Measurements from ENCODE around the gene CCR6.

The CCR6 gene

GRCh38 chr6:167091805-167092107 is 31.1 kb upstream of the CCR6 start:
- Histone ChIP-seq H3K4me3 (replicated peaks; ENCODE audit: insufficient read depth, low read length) (no peak overlapping the region), H3K27me3 (ENCODE audit: insufficient read depth, poor library complexity, severe bottlenecking) (no peaks in the 10 kb centered on the region), H3K27ac (replicated peaks) (peak overlapping the region; percentile 82)
- TF ChIP-seq POLR2AphosphoS5 (IDR thresholded peaks at IDR 0.05; ENCODE audit: low read depth) (no peak), SPI1 (IDR thresholded peaks at IDR 0.05; ENCODE audit: borderline replicate concordance, low read depth) (no peak), GABPA (IDR thresholded peaks at IDR 0.05; ENCODE audit: low read depth) (no peak)
- TF ChIP-seq, protein P1, sequence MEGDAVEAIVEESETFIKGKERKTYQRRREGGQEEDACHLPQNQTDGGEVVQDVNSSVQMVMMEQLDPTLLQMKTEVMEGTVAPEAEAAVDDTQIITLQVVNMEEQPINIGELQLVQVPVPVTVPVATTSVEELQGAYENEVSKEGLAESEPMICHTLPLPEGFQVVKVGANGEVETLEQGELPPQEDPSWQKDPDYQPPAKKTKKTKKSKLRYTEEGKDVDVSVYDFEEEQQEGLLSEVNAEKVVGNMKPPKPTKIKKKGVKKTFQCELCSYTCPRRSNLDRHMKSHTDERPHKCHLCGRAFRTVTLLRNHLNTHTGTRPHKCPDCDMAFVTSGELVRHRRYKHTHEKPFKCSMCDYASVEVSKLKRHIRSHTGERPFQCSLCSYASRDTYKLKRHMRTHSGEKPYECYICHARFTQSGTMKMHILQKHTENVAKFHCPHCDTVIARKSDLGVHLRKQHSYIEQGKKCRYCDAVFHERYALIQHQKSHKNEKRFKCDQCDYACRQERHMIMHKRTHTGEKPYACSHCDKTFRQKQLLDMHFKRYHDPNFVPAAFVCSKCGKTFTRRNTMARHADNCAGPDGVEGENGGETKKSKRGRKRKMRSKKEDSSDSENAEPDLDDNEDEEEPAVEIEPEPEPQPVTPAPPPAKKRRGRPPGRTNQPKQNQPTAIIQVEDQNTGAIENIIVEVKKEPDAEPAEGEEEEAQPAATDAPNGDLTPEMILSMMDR (IDR thresholded peaks at IDR 0.05; ENCODE audit: insufficient read depth, low read length): no peak
- TF ChIP-seq, protein P2, sequence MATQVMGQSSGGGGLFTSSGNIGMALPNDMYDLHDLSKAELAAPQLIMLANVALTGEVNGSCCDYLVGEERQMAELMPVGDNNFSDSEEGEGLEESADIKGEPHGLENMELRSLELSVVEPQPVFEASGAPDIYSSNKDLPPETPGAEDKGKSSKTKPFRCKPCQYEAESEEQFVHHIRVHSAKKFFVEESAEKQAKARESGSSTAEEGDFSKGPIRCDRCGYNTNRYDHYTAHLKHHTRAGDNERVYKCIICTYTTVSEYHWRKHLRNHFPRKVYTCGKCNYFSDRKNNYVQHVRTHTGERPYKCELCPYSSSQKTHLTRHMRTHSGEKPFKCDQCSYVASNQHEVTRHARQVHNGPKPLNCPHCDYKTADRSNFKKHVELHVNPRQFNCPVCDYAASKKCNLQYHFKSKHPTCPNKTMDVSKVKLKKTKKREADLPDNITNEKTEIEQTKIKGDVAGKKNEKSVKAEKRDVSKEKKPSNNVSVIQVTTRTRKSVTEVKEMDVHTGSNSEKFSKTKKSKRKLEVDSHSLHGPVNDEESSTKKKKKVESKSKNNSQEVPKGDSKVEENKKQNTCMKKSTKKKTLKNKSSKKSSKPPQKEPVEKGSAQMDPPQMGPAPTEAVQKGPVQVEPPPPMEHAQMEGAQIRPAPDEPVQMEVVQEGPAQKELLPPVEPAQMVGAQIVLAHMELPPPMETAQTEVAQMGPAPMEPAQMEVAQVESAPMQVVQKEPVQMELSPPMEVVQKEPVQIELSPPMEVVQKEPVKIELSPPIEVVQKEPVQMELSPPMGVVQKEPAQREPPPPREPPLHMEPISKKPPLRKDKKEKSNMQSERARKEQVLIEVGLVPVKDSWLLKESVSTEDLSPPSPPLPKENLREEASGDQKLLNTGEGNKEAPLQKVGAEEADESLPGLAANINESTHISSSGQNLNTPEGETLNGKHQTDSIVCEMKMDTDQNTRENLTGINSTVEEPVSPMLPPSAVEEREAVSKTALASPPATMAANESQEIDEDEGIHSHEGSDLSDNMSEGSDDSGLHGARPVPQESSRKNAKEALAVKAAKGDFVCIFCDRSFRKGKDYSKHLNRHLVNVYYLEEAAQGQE (IDR thresholded peaks at IDR 0.05; ENCODE audit: insufficient replicate concordance, low read depth): no peak
- no peak for DNase-seq (ENCODE audit: low read depth in 1 of 2, low spot score in 1 of 2)

- Histone ChIP-seq H3K27me3 (ENCODE audit: insufficient read depth, poor library complexity, severe bottlenecking) (no peaks in the 10 kb centered on the region), H3K27ac (replicated peaks) (peak overlapping the region; percentile 82), H3K4me3 (replicated peaks; ENCODE audit: insufficient read depth, low read length) (no peak overlapping the region)
- peak in 1 of 2 experiments; percentile 35 for DNase-seq (ENCODE audit: low read depth in 1 of 2, low spot score in 1 of 2)
- peak; percentile 70; the same call in 1 of the 2 replicates for TF ChIP-seq SPI1 (IDR thresholded peaks at IDR 0.05; ENCODE audit: borderline replicate concordance, low read depth)
- TF ChIP-seq, protein P1 (IDR thresholded peaks at IDR 0.05; ENCODE audit: insufficient read depth, low read length): no peak
Observed at GRCh38 chr6:167092672-167093339, 30.1 kb upstream of the CCR6 start.

DNA sequence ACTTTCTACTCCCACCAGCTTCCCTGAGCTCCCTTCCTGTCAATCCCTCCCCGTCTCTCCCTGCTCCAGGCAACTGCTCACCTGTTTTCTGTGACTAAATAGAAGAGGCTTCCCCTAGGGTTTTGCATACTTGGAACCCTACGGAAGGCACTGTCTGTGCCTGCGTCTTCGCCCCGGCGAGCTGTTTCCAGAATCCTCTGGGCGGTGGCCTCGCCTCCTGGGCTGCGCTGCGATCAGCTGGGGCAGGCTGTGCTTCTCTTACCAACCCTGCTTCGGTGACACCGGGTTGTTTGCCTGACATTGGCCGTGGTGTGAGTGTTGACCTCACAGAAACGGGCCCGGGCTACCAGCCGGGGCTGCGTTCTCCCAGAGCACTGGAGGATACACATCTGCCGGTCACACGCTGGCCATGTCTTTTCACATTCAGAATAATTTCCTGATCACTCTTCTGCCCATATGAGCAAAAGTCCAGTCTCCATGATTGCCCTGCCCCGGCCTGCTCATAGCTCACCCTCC is 29.4 kb upstream of the CCR6 start:
- TF ChIP-seq POLR2AphosphoS5 (IDR thresholded peaks at IDR 0.05; ENCODE audit: low read depth) (no peak), SPI1 (IDR thresholded peaks at IDR 0.05; ENCODE audit: borderline replicate concordance, low read depth) (no peak), GABPA (IDR thresholded peaks at IDR 0.05; ENCODE audit: low read depth) (no peak)
- TF ChIP-seq, protein P2 (IDR thresholded peaks at IDR 0.05; ENCODE audit: insufficient replicate concordance, low read depth): no peak
- TF ChIP-seq, protein P1 (IDR thresholded peaks at IDR 0.05; ENCODE audit: insufficient read depth, low read length): no peak
- Histone ChIP-seq H3K27me3 (ENCODE audit: insufficient read depth, poor library complexity, severe bottlenecking) (no peaks in the 10 kb centered on the region), H3K27ac (replicated peaks) (peak overlapping the region; percentile 82), H3K4me3 (replicated peaks; ENCODE audit: insufficient read depth, low read length) (no peak overlapping the region)
- no peak for DNase-seq (ENCODE audit: low read depth in 1 of 2, low spot score in 1 of 2)
